GM12891 (cell line): ENCODE results near the gene KRT9.

Experiments
- PAX5 ChIP-seq: IDR thresholded peaks from 2 replicates; pipeline ENCODE4 v1.6.1; 2011; ENCODE audit warnings: low read length, moderate library complexity, mild to moderate bottlenecking; ENCODE audit not compliant: insufficient read depth, severe bottlenecking
- POLR2A ChIP-seq: IDR thresholded peaks from 2 replicates; pipeline ENCODE4 v1.6.1; 2011; ENCODE audit warnings: low read depth, low read length, control low read depth
- POLR2AphosphoS5 ChIP-seq: IDR thresholded peaks from 2 replicates; pipeline ENCODE4 v1.6.1; 2011; ENCODE audit warnings: low read depth, low read length, control low read depth
- SPI1 ChIP-seq: IDR thresholded peaks from 2 replicates; pipeline ENCODE4 v1.6.1; 2011; ENCODE audit warnings: low read depth, low read length, control low read depth

GRCh38 chr17:41583137-41584127 is 11.6 kb upstream of the KRT9 start:
- TF ChIP-seq POLR2A (no peak), POLR2AphosphoS5 (no peak), PAX5 (no peak), SPI1 (no peak)
